GM12874 (cell line): ENCODE measurements around the gene CEP68.

Experiments
- CTCF ChIP-seq: IDR thresholded peaks from 2 replicates; pipeline ENCODE4 v1.5.1; 2011; ENCODE audit warnings: low read depth, mild to moderate bottlenecking, control low read depth, low read length, moderate library complexity; ENCODE audit not compliant: insufficient read depth

CEP68 gene

GRCh38 chr2:65056215-65057053 is at the start of gene CEP68:
CEP68 (plus strand) TSS chr2:65056416; CDS start chr2:65069445, 13,029 bp downstream.
- no peak for TF ChIP-seq CTCF

GRCh38 chr2:65013776-65014175 is 42.4 kb upstream of the CEP68 start:
- no peak for TF ChIP-seq CTCF

GRCh38 chr2:65015731-65016130 is 40.5 kb upstream of the CEP68 start:
- no peak for TF ChIP-seq CTCF

GRCh38 chr2:65016789-65017188 is 39.4 kb upstream of the CEP68 start:
- no peak for TF ChIP-seq CTCF

- TF ChIP-seq CTCF, result peak; percentile 45
These were observed 38.9 kb upstream of the CEP68 start for GRCh38 chr2:65017335-65017734.

- TF ChIP-seq CTCF, result no peak
These were observed 38.1 kb upstream of the CEP68 start for GRCh38 chr2:65018141-65018582.

- TF ChIP-seq CTCF, result no peak
These were observed 37.2 kb upstream of the CEP68 start for GRCh38 chr2:65019010-65019409.
